PC-3 (cell line): ENCODE measurements around the gene SV2C.

Source experiments
- CTCF ChIP-seq: fragments of 300-600 bp; sonication (generic); conservative IDR thresholded peaks from 2 replicates; pipeline ENCODE4 v1.5.1; 2017; ENCODE audit warnings: antibody characterized with exemption, low read depth, mild to moderate bottlenecking, low read length
- EZH2 ChIP-seq: fragments of 300-600 bp; sonication (generic); IDR thresholded peaks from one replicate; pipeline ENCODE4 v1.6.1; 2017; ENCODE audit warnings: antibody characterized with exemption, mild to moderate bottlenecking, low read length; ENCODE audit not compliant: unreplicated experiment
- EZH2phosphoT487 ChIP-seq: fragments of 300-600 bp; sonication (generic); IDR thresholded peaks from 2 replicates; pipeline ENCODE4 v1.6.1; 2018; ENCODE audit warnings: mild to moderate bottlenecking, antibody characterized with exemption, low read length, borderline replicate concordance

- TF ChIP-seq CTCF (no peak), EZH2phosphoT487 (no peak), EZH2 (no peak)
These were observed 306.5 kb downstream of the SV2C start for GRCh38 chr5:76389513-76390154.
